Liver (tissue), 9 donors: ENCODE measurements around the gene ATOX1. TPM values are rescaled to one million over a fixed set of nuclear protein-coding genes. Genes with fewer than 3 reads are reported as not detected.

Experiments used
- DNase-seq: peaks from one replicate; pipeline ENCODE4 v3.0.0-alpha.2; 2017; ENCODE audit warnings: low spot score
- H3K27ac ChIP-seq, 2 donors: one replicate each; pipeline ENCODE4 v1.7.0; 2013; ENCODE audit warnings: inconsistent platforms in 2 of 2, low read length in 2 of 2, control low read depth in 1 of 2, low read depth in 1 of 2, mild to moderate bottlenecking in 1 of 2
- H3K27me3 ChIP-seq, 4 donors: one replicate each; pipeline versions ENCODE4 v1.6.1 to v1.7.0; 2013; ENCODE audit warnings: low read length in 3 of 4, inconsistent platforms in 1 of 4, mild to moderate bottlenecking in 1 of 4, moderate library complexity in 1 of 4; ENCODE audit not compliant: control insufficient read depth in 4 of 4, insufficient read depth in 4 of 4
- H3K36me3 ChIP-seq, 4 donors: one replicate each; pipeline versions ENCODE4 v1.6.1 to v1.7.0; 2013; ENCODE audit warnings: low read length in 3 of 4, mild to moderate bottlenecking in 3 of 4, low read depth in 1 of 4, moderate library complexity in 1 of 4; ENCODE audit not compliant: control insufficient read depth in 4 of 4, insufficient read depth in 3 of 4
- H3K4me1 ChIP-seq, 4 donors: one replicate each; pipeline versions ENCODE4 v1.6.1 to v1.7.0; 2013; ENCODE audit warnings: low read length in 3 of 4, mild to moderate bottlenecking in 3 of 4, moderate library complexity in 1 of 4; ENCODE audit not compliant: control insufficient read depth in 4 of 4, insufficient read depth in 4 of 4
- H3K4me3 ChIP-seq, 3 donors: one replicate each; pipeline versions ENCODE4 v1.6.1 to v1.7.0; 2013; ENCODE audit warnings: low read length in 3 of 3, control low read depth in 1 of 3, low read depth in 1 of 3, mild to moderate bottlenecking in 1 of 3
- H3K9ac ChIP-seq, 2 donors: one replicate each; pipeline ENCODE4 v1.7.0; 2013; ENCODE audit warnings: low read length in 2 of 2, mild to moderate bottlenecking in 2 of 2, moderate library complexity in 2 of 2, control low read depth in 1 of 2, low read depth in 1 of 2
- H3K9me3 ChIP-seq, 4 donors: one replicate each; pipeline versions ENCODE4 v1.6.1 to v1.7.0; 2013; ENCODE audit warnings: low read length in 3 of 4; ENCODE audit not compliant: control insufficient read depth in 4 of 4
- ATF3 ChIP-seq: IDR thresholded peaks from 2 replicates; pipeline ENCODE4 v1.6.1; 2016; ENCODE audit warnings: antibody characterized with exemption
- CTCF ChIP-seq: fragments of 150-350 bp; IDR thresholded peaks from 2 replicates; pipeline ENCODE4 v1.5.1; 2017; ENCODE audit warnings: improper control_type of control experiment, low read depth, low read length; ENCODE audit not compliant: missing input control
- EGR1 ChIP-seq, 2 donors: IDR thresholded peaks; 2 replicates each; pipeline ENCODE4 v1.6.1; 2016 to 2018; ENCODE audit warnings: antibody characterized with exemption in 2 of 2, low read depth in 2 of 2
- FOXA1 ChIP-seq: IDR thresholded peaks from 2 replicates; pipeline ENCODE4 v1.6.1; 2016; ENCODE audit warnings: antibody characterized with exemption
- FOXA2 ChIP-seq: IDR thresholded peaks from 2 replicates; pipeline ENCODE4 v1.6.1; 2016; ENCODE audit warnings: antibody characterized with exemption
- GABPA ChIP-seq, 2 donors: IDR thresholded peaks in 1 of 2; conservative IDR thresholded peaks in 1 of 2; 2 replicates each; pipeline ENCODE4 v1.6.1; 2016; ENCODE audit warnings: antibody characterized with exemption in 2 of 2, mild to moderate bottlenecking in 1 of 2, moderate library complexity in 1 of 2
- HNF4A ChIP-seq, 2 donors: conservative IDR thresholded peaks; 2 replicates each; pipeline ENCODE4 v1.6.1; 2016; ENCODE audit warnings: antibody characterized with exemption in 2 of 2, mild to moderate bottlenecking in 2 of 2
- HNF4G ChIP-seq: IDR thresholded peaks from 2 replicates; pipeline ENCODE4 v1.6.1; 2016; ENCODE audit warnings: antibody characterized with exemption
- JUND ChIP-seq, 2 donors: IDR thresholded peaks; 2 replicates each; pipeline ENCODE4 v1.6.1; 2016; ENCODE audit warnings: antibody characterized with exemption in 2 of 2
- MAX ChIP-seq: IDR thresholded peaks from 2 replicates; pipeline ENCODE4 v1.6.1; 2016; ENCODE audit warnings: antibody characterized with exemption
- NR2F2 ChIP-seq: IDR thresholded peaks from 2 replicates; pipeline ENCODE4 v1.6.1; 2016; ENCODE audit warnings: antibody characterized with exemption
- REST ChIP-seq: IDR thresholded peaks from 2 replicates; pipeline ENCODE4 v1.6.1; 2016; ENCODE audit warnings: antibody characterized with exemption, mild to moderate bottlenecking
- RXRA ChIP-seq, 2 donors: IDR thresholded peaks; 2 replicates each; pipeline ENCODE4 v1.6.1; 2017 to 2018; ENCODE audit warnings: antibody characterized with exemption in 2 of 2, mild to moderate bottlenecking in 1 of 2
- SP1 ChIP-seq: IDR thresholded peaks from 2 replicates; pipeline ENCODE4 v1.6.1; 2018; ENCODE audit warnings: antibody characterized with exemption, mild to moderate bottlenecking
- TAF1 ChIP-seq: conservative IDR thresholded peaks from 2 replicates; pipeline ENCODE4 v1.6.1; 2016; ENCODE audit warnings: antibody characterized with exemption, mild to moderate bottlenecking
- YY1 ChIP-seq: IDR thresholded peaks from 2 replicates; pipeline ENCODE4 v1.6.1; 2016; ENCODE audit warnings: antibody characterized with exemption, mild to moderate bottlenecking
- WGBS: extraction: QIAGEN DNeasy Blood & Tissue Kit; methylation state at CpG from one replicate; pipeline ENCODE4 v1.1.7; 2013; 5-methylcytosine and 5-hydroxymethylcytosine counted together
- polyA plus RNA-seq, 2 donors: library from polyadenylated mRNA; stranded (reverse) in 1 of 2; unstranded in 1 of 2; fragments of 200-250 nt in 1 of 2; fragments of >200 nt in 1 of 2; fragmentation: Nextera tagmentation in 1 of 2; extraction: Ambion mirVana in 1 of 2; gene quantifications; one replicate each; pipeline versions ENCODE4 v1.2.1 to v1.2.3, GENCODE V29; 2013 to 2015
- total RNA-seq, 2 donors: library from RNA; depleted of rRNA; stranded (reverse); fragments of >200 nt; gene quantifications; one replicate each; pipeline ENCODE4 v1.2.3, GENCODE V29; 2014
- donor health status: healthy.
- donor health status: healthy.
- donor health status: healthy.
- donor health status: healthy.
- donor health status: healthy.

Gene ATOX1
- total and polyA plus RNA-seq, 4 donors, result 25.9 to 307 (median 95.6) TPM

GRCh38 chr5:151787817-151788216, 29.4 kb upstream of the ATOX1 start (continued):
- TF ChIP-seq REST, result no peak
- TF ChIP-seq TAF1, result no peak
- no peak for TF ChIP-seq ATF3

- no peak for TF ChIP-seq CTCF
- TF ChIP-seq GABPA (IDR thresholded peaks at IDR 0.05 in 1 of 2, conservative IDR thresholded peaks at IDR 0.05 in 1 of 2), result no peak
- TF ChIP-seq JUND (IDR thresholded peaks at IDR 0.05), result no peak
- TF ChIP-seq ATF3, result no peak
- TF ChIP-seq SP1, result no peak
- TF ChIP-seq HNF4A (conservative IDR thresholded peaks at IDR 0.05), result no peak
- no peak for TF ChIP-seq YY1
- TF ChIP-seq EGR1 (IDR thresholded peaks at IDR 0.05; ENCODE audit: low read depth in 2 of 2), result no peak
- no peak for TF ChIP-seq TAF1
- no peak for TF ChIP-seq FOXA2
- TF ChIP-seq FOXA1, result no peak
- no peak for TF ChIP-seq RXRA (IDR thresholded peaks at IDR 0.05)
- TF ChIP-seq NR2F2, result no peak
- TF ChIP-seq MAX, result no peak
- TF ChIP-seq HNF4G, result no peak
- TF ChIP-seq REST, result no peak
- WGBS, result 84% methylated on average over 4 of the region's 4 CpGs
- no peaks in the 10 kb centered on the region for H3K9me3 ChIP-seq
- no peak overlapping the region for H3K4me3 ChIP-seq
- peaks cover 7 to 27% (median 24%) of the 10 kb centered on the region in 4 donors for H3K36me3 ChIP-seq
- H3K27me3 ChIP-seq, result no peaks in the 10 kb centered on the region
- H3K9ac ChIP-seq, result no peak overlapping the region
- no peak for DNase-seq
- no peak overlapping the region for H3K27ac ChIP-seq
- H3K4me1 ChIP-seq, result peaks cover 0 to 11% (median 1%) of the 10 kb centered on the region in 4 donors
Observed at GRCh38 chr5:151786468-151786867, 28.0 kb upstream of the ATOX1 start.
